ENCODE measurements around the gene HCN4.

The HCN4 gene

GRCh38 chr15:73354241-73354640 is 14.5 kb downstream of the HCN4 start:
- TF ChIP-seq, protein P1, sequence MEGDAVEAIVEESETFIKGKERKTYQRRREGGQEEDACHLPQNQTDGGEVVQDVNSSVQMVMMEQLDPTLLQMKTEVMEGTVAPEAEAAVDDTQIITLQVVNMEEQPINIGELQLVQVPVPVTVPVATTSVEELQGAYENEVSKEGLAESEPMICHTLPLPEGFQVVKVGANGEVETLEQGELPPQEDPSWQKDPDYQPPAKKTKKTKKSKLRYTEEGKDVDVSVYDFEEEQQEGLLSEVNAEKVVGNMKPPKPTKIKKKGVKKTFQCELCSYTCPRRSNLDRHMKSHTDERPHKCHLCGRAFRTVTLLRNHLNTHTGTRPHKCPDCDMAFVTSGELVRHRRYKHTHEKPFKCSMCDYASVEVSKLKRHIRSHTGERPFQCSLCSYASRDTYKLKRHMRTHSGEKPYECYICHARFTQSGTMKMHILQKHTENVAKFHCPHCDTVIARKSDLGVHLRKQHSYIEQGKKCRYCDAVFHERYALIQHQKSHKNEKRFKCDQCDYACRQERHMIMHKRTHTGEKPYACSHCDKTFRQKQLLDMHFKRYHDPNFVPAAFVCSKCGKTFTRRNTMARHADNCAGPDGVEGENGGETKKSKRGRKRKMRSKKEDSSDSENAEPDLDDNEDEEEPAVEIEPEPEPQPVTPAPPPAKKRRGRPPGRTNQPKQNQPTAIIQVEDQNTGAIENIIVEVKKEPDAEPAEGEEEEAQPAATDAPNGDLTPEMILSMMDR (IDR thresholded peaks at IDR 0.05; ENCODE audit: insufficient read depth, low read length, missing control alignments), result no peak
- H3K4me3 ChIP-seq (ENCODE audit: low read depth, low read length), result no peak overlapping the region
- POLR2A ChIA-PET, result no interaction called here
- CTCF ChIA-PET, result no interaction called here
- no peak for DNase-seq (ENCODE audit: low read depth, low spot score)

- POLR2A ChIA-PET, result no interaction called here
- no peak for DNase-seq (ENCODE audit: low read depth, low spot score)
- CTCF ChIA-PET, result no interaction called here
Measured at GRCh38 chr15:73353734-73354133, 15.0 kb downstream of the HCN4 start.

GRCh38 chr15:73352082-73352481 is 16.7 kb downstream of the HCN4 start:
- TF ChIP-seq, protein P1 (IDR thresholded peaks at IDR 0.05; ENCODE audit: insufficient read depth, low read length, missing control alignments), result no peak
- DNase-seq (ENCODE audit: low read depth, low spot score), result no peak
- ChIA-PET POLR2A (no interaction called here), CTCF (no interaction called here)
- H3K4me3 ChIP-seq (ENCODE audit: low read depth, low read length), result no peak overlapping the region

More at GRCh38 chr15:73353734-73354133, 15.0 kb downstream of the HCN4 start:
- TF ChIP-seq, protein P1 (IDR thresholded peaks at IDR 0.05; ENCODE audit: insufficient read depth, low read length, missing control alignments), result no peak
- H3K4me3 ChIP-seq (ENCODE audit: low read depth, low read length), result no peak overlapping the region

GRCh38 chr15:73349191-73349590 is 19.6 kb downstream of the HCN4 start:
- DNase-seq (ENCODE audit: low read depth, low spot score), result no peak
- ChIA-PET POLR2A (no interaction called here), CTCF (no interaction called here)
- H3K4me3 ChIP-seq (ENCODE audit: low read depth, low read length), result no peak overlapping the region
- TF ChIP-seq, protein P1 (IDR thresholded peaks at IDR 0.05; ENCODE audit: insufficient read depth, low read length, missing control alignments), result no peak

GRCh38 chr15:73346735-73347312 is 21.9 kb downstream of the HCN4 start:
- TF ChIP-seq, protein P1 (IDR thresholded peaks at IDR 0.05; ENCODE audit: insufficient read depth, low read length, missing control alignments), result no peak
- DNase-seq (ENCODE audit: low read depth, low spot score), result no peak
- ChIA-PET CTCF (no interaction called here), POLR2A (no interaction called here)
- no peak overlapping the region for H3K4me3 ChIP-seq (ENCODE audit: low read depth, low read length)

DNA sequence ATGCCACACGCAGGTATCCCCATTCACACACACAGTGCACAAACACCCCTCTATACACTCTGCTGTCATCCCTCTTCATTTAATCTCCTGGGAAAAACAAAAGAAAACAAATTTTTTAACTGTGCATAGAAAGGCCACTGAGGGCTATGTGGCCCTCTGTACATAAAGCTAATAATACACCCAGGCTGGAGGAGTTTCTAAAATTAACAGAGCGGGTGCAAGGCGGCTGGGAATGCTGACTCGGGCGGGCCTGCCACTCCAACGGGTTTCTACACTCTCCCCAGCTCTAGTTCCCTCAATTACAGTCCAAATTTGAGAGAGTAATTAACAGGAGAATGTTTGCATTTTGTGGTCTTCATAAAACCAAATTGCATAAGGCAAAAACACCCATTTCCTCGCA is 23.1 kb downstream of the HCN4 start:
- DNase-seq (ENCODE audit: low read depth, low spot score), result no peak
- CTCF ChIA-PET, result no interaction called here
- TF ChIP-seq, protein P1 (IDR thresholded peaks at IDR 0.05; ENCODE audit: insufficient read depth, low read length, missing control alignments), result no peak
- POLR2A ChIA-PET, result no interaction called here
- H3K4me3 ChIP-seq (ENCODE audit: low read depth, low read length), result no peak overlapping the region

Data from AG04449 (cell line).